HG03469 (cell line): Measurements from ENCODE around the gene OPCML.

Experiments
- ATAC-seq: cut with Tn5 transposase; IDR thresholded peaks from one replicate; pipeline ENCODE4 v1.9.1; 2021; ENCODE audit warnings: mild to moderate bottlenecking, moderate library complexity, moderate number of reproducible peaks; ENCODE audit not compliant: unreplicated experiment

Gene OPCML

DNA sequence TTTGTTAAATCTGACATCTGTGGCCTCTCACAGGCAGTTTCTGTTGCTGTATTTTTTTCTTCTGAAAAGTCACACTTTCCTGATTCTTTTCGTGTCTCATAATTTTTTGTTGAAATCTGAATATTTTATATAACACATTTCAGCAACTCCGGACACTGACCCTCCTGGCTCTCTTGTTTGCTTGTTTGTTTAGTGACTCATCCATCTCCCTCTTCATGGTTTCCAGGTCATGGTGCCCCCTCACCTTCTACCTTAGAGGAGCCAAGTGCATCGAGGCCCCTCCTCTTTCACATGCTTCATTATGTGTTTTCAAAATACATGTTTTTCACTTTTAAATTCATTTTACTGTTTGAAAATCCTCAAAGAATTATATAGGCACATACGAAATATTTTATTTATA, 562.4 kb downstream of the OPCML start:
- ATAC-seq = no peak

DNA sequence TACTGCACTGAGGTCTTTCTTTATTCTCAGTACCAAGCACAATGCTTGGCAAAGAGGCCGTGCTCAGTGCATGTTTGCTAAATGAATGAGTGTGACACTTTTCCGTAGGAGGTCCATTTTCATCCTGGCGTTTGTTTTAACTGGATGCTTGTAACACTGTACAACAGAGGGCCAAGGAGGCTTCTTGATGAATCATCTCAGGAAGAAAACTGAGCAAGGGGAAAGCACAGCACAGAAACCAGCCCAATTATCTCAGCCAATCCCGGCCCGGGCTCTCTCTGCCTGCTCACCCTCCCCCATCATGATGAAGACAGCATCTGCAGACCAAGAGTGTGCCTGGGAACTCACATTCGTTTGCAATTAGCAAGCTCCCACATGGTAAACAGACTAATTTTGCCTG, 570.3 kb downstream of the OPCML start:
- ATAC-seq = no peak

DNA sequence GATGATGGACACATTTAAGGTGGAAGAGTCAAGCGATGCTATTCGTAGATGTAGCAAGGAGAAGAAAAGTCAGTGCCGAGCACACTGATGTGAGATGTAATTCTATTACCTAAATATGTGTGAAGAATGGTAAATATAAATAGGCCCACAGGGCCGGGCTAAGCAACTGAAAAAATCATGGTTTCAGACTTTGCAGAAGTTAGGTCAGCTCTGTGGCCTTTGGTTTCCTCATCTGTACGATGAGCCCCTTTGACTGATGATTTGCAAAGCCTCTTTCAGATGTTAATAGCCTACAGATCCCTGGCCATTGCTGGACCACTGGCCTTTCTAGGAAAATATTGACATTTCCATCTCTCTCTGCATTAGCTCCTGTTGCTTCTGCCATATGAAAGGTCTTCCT, 570.8 kb downstream of the OPCML start:
- no peak for ATAC-seq

DNA sequence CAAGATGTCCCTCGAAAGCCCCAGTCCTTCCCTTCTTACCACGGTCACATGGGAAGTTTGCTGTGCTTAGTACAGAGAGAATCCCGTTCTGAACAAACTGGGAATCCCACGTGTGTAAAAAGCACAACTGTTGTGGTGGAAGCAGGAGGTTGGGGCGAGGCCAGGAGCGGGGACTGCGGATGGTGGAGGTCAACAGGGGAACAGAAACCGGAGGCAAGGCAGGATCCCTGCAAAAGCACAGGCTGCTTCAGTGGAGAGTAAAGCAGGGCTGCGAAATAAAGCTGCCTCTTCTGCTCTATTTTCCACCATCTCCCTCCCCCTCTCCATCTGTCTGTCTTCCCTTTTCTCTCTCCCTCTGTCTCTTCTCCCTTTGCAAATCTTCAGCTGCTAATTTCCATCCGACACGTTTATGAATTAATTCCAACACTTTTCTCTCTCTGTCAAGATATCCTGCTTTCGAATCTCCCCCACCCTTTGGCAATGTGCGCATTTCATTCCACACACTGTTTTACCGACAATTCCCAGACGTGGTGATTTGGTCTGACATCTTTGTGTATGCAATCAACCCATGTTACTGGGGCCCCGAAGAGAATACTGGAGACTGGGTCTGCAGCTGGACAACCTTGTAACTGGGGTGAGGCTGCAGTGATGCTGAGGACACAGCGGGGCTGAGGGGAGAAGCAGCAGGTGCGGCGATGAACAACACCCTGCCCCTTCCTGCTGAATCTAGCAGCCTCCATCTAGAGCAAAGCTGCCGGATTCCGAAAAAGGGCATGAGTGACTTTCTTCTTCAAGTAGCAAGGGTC, 571.8 kb downstream of the OPCML start:
- ATAC-seq = no peak

DNA sequence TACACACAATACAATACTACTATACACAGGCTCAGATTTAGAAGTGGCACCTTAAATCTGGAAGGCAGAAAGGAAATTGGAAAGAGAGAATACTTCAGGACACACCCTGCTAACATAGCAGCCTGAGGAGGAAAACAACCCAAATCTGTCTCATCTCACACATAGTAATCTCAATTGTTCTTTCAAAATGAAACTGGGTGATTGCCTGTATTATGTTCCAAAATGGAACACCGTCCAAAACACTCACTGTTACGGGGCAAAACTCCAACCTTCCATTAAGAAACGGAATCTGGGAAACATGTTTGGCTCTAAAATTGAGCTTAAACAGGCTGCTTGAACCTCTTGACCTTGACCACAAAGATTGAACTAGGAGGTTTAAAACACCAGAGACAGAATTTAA, 572.6 kb downstream of the OPCML start:
- no peak for ATAC-seq

DNA sequence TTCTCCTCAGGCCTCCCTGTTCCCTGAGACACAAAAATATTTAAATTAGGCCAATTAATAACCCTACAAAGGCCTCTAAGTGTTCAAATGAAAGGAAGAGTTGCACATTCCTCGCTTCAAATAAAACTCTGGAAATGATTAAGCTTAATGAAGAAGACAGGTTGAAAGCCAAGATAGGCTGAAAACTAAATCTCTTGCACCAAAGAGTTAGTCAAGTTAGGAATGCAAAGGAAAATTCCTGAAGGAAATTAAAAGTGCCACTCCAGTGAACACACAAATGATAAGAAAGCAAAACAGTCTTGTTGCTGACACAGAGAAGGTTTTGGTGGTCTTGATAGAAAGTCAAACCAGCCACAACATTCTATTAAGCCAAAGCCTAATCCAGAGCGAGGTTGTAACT, 574.4 kb downstream of the OPCML start:
- ATAC-seq = no peak

DNA sequence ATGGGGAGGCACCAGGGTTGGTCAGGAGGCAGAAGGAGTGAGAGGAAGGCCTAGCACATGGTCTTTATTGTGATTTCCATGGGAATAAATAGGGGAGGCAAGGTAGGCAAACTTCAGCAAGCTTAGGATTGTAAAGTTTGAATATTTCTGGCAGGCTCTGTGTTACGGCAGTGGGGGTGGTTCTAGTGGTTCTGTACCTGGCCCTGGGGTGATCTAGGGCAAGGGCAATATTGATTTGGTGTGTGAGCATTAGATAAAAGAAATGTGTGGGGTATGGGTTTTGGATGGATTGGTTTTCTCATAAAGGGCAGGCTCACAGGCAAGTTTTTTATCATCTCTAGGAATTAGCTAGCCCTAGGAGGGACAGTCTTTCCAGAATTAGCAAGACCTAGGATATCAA, 584.0 kb downstream of the OPCML start:
- ATAC-seq = no peak

DNA sequence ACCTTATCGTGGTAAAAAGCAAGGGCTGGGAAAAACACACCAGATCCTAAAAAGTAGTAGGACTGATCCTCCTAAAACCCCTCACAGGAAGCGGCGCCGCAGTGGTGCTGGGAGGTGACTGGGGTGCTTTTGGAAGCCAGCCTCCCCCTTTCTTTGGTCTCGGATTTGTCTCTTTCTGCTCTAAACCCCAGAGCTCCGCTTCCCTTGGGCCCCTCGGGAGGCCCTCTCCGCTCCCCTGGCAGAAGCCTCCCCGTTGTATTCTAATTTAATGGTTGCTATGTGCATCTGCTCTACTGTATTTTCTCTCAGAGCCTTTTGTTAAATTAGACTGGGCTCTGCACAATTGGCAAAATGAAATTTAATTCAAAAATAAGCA, 587.7 kb downstream of the OPCML start:
- ATAC-seq = no peak

DNA sequence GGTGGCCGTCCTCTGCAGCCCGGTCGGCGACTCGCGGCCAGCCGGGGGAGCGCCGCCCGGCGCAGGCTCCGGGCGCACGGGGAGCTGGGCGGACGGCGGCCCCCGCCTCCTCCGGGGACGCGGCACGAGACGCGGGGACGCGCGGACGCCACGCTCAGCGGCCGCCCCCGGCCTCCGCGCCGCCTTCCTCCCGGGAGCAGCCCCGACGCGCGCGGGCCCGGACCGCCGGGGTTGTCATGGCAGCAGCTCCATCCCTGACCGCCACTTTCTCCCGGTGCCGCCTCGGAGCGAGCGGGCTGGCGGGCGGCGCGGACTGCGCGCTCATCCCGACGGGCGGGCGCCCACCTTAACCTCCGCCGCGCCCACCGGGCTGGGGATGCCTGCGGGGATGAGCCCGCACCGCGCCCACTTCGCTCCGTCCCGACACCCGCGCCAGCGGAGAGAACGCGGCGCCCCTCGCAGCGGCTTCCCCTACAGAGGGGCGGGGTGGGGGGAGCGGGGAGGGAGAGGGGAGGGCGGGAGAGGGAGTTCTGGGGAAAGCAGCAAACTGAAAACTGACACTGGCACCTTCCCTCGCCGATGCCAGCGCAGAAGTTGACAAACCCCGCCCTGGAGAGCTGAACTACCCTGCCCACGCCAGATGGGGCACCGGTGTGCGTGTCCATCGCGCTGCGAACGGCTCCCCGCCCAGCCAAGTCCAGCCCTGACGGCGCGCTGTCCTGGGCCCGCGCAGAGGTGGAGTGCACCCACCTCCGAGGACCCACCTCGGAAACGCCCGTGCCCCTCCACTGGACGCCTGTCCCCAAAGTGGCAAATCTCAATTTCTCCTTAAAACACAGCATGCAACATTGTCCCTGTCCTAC, 588.4 kb downstream of the OPCML start:
- no peak for ATAC-seq

DNA sequence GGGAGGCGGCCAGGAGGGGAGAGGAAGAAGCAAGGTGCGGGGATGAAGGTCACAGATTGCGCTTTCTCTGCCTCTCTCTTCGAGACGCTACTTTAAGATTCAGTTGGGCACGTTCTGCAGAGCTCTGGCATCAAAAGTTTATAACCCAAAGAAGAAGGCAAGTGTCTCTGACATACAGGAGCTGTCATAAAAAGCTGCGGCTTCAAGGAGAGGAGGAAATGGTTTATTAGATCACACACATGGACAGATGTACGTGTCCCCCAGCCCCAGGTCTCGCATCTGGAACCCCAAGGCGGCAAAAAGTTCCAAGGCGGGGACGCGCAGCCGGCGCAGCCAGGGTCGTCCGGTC, 589.0 kb downstream of the OPCML start:
- no peak for ATAC-seq

DNA sequence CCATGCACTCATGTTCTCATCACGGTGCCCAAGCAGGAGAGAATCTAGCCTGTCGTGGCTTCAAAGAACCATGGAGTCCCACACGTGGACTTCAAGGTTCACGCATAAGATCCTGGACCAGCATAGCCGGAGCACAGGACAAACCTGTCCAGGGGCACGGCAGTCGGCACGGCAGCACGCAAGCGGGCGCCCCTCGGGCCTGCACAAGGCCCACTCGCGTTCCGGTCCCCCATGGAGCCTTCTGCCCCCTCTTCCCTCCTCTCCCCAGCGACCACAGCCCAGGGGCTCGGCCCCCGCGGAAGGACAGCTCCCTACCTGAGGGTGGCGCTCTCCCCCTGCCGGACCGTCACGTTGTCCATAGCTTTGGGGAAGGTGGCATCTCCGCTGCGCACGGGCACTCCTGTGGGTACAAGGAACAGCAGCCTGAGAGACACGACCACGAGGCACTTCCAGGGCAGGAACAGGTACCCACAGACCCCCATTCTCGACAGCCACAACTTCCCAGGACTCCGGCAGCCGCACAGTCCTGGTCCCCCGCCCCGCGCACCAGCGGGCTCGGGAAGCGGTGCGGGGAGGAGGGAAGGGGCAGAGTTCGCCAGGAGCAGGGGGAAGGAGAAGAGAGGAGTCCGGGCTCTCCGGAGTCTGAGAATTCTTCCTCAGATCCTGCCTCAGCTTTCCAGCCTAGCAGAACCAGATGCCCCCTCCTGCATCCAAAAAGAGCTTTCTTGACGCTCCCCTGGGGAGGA, 589.5 kb downstream of the OPCML start:
- no peak for ATAC-seq

DNA sequence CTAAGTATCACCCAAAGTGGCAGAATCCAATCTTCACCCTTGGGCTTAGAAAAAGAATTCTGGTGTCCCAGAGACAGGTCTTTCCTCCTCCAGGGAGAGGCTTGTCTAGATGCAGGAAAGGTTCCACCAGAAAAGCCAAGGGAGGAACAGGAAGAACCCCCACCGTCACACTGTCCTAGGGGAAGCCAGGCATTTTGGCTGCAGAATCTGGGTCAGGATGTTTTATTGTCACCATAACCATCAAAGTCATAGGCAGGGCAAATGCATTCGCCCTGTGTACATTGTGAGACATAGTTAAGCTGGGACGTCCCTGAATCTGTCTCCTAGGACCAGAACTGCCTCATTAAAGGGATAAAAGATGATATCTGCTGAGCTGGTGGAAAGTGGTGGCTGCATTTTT, 590.5 kb downstream of the OPCML start:
- ATAC-seq = no peak

DNA sequence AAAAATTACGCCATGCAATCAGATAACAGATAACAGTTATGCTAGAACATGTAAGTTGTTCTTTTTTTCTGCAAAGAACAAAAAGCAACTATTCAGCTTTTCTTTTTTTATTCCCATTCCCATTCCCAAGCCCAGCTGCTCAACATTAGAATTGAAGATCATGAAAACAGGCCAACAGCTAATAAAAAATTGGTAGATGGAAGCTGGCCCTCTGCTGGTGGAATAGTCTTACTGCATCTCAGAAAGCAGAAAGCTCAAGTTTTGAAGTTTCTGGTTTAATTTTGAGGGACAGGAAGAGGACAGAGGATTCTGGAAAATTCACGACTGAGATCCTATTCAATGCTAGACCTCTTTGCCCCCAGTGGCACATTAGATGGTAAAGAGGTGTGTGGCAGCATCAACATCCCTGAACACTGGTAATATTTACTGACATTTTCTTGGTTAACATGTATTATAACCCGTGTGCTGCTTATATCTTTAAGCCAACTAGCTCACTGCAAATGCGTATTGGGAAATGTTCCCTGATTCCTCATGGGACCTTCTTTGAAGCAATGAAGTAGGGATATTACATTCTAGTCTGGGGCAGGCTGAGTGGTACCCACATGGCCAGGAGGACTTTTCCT, 591.2 kb downstream of the OPCML start:
- ATAC-seq = no peak

DNA sequence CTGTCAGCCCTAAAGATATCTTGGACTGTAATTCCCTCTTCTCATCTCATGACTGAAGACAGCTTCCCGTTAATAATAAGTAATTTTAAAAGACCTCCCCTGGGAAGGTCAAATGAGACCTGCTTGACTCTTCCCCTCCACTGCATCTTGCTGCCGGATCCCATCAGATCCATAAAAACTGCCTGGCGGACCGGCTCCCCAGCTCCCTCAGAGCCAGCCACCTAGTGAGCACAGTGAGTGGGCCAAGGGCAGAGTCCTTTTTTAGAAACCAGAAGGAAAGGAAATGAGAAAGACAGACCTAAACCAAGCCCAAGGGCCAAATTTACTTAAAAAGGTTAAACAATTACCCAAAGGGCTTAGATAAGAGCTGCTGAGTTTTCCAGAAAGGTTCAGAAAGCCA, 595.3 kb downstream of the OPCML start:
- ATAC-seq = no peak

DNA sequence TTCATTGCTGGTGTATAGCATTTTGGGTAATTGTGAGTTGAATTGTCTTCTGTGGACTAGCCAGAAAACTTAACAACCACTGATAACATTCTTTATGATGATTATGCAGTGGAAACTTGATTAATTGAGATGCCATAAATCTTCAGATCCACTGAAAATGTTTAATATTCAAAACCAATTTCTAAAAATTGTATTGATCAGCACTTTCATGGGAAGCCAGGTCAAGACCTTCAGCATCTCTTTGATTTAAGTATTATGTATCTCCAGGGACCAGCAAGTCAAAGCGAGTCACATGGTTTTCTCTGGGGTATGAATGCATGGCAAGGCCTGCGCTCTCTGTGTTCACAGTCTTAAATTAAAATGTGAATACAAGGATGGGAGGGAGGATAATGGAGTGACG, 596.9 kb downstream of the OPCML start:
- no peak for ATAC-seq

DNA sequence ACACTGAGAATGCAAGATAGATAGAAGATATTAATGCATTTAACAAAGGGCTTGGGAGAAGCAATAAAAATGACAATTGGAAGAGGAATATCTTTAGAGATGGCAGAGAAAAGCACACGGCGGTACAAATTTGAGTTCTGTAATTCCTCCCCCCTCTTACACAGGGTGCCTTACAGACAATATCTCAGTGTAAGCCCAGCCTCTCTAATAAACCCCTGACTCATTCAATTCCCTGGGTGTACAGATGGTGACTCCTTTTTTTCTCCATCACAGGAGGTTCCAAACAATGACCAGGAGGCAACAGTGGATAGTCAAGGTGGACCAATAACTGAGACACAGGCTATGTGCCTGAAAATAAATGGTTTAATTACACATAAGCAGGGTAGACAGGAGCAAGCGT, 598.6 kb downstream of the OPCML start:
- ATAC-seq = no peak

DNA sequence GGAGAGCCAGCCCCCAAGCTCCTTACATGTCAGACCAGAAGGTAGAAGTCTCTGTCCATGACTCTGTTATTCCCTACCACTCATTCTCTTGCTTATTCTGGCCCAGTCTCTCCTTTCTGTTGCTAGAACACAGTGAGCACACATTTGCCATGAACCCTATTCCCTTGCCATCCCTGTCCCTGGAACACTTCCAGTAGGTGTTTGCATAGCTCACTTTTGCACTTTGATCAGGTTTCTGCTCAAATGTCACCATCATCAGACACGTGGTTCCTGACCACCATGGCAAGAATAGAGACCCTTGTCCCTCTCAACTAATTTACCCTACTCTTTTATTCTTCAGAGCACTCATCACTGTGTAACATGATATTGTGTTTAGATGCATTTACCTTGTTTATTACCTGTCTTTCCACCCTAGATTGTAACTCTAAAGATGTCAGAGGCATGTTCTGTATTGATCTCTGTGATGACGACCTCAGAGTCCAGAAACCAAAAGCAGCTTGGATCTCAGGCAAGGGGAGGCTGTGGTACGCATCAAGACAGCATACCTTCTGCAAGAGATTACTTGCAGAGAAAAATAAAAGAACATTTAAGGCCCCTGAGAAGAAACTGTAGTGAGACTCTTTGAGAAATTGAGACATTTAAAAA, 606.4 kb downstream of the OPCML start:
- no peak for ATAC-seq

DNA sequence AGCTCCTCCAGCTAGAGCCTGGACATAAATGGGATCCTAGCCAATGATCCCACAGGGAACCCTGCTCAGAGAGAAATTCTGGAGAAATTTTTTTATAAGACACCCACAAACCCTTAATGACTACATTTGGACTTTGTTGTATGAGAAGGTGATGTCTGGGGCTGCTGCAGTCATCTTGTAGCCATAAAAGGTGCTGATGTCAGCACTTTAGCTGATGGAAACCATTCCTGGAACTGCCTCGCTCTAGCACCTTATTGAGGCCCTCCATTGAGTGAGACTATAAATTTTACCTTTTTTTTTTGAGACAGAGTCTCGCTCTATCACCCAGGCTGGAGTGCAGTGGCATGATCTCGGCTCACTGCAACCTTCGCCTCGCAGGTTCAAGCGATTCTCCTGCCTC, 610.7 kb downstream of the OPCML start:
- ATAC-seq = no peak

DNA sequence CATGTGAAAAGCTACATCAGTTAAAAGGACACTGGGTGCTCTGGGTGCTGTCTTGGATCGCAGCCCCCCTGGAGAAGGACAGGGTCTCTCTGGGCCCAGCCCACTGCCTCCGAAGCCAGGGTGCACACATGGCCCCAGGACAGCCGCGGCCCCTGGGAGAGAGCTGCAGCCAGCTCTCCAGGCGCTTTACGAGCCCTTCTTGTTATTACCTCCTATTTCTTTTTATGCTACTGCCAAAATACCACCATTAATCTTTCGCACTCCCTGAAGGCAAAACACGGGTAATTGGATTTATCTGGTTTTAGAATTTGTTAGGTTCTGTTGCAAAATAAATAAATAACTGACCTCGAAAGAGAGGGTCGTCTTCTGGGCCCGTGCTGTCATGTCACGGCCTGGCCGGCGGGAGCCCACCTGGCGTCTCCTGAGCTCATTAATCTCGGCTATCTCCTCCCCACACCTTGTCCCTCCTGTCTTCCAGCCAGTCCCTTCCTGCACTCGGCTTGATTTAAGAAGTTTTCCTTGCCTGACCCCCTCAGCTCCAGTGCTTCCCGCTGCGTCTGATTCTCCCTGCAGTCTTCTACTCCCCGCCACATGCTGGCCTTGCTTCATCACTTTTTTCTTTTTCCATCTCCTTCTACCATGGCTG, 611.7 kb downstream of the OPCML start:
- ATAC-seq = no peak

DNA sequence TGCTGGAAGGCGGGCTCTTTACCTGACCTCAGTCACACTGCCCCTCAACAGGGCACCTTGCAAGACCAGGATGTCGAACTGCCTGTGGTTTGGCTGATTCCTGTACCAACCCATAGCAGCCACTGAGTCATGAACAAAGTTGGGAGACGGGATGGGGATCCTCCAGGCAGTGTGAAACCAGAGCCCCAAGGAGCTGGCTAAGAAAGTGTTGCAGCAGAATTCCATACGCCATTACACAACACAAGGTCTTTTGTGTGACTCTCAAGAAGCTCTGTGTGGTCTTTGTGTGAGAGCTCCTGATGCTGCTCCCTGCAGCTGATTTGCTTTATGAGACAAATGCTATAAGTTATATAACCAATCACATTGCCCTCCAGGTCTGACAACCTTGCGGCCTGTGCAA, 617.7 kb downstream of the OPCML start:
- ATAC-seq = no peak
